Mesenchymal stem cell (in vitro differentiated cells and primary cell): Measurements from ENCODE around the gene CLCN3.
"Not testable (repeated sequence)": the region's sequence is repeated elsewhere in the genome, so short reads cannot be mapped to it uniquely, and the experiment has no call there.

Experiments
- DNase-seq: peaks from one replicate; pipeline ENCODE4 v3.0.0-alpha.2; 2013
- H2AFZ ChIP-seq: one replicate; pipeline ENCODE4 v1.6.1; 2013; ENCODE audit warnings: low read depth, mild to moderate bottlenecking, control low read depth, inconsistent platforms, low read length, moderate library complexity
- H2AK5ac ChIP-seq: 2 replicates; pipeline ENCODE4 v1.6.1; 2013; ENCODE audit warnings: low read length, moderate library complexity, mild to moderate bottlenecking, inconsistent platforms; ENCODE audit not compliant: severe bottlenecking
- H2BK120ac ChIP-seq: one replicate; pipeline ENCODE4 v1.6.1; 2013; ENCODE audit warnings: low read depth, mild to moderate bottlenecking, inconsistent platforms, low read length, moderate library complexity
- H2BK12ac ChIP-seq, 2 experiments: one replicate each; pipeline ENCODE4 v1.6.1; 2013; ENCODE audit warnings: inconsistent platforms in 2 of 2, low read length in 2 of 2, mild to moderate bottlenecking in 2 of 2, moderate library complexity in 2 of 2, control low read depth in 1 of 2
- H2BK15ac ChIP-seq: one replicate; pipeline ENCODE4 v1.6.1; 2013; ENCODE audit warnings: mild to moderate bottlenecking, low read depth, inconsistent platforms; ENCODE audit not compliant: poor library complexity, severe bottlenecking
- H2BK5ac ChIP-seq: 2 replicates; pipeline ENCODE4 v1.6.1; 2013; ENCODE audit warnings: low read depth, mild to moderate bottlenecking, low read length, control low read depth, inconsistent platforms; ENCODE audit not compliant: poor library complexity, severe bottlenecking
- H3K14ac ChIP-seq, 2 experiments: one replicate each; pipeline ENCODE4 v1.6.1; 2013; ENCODE audit warnings: inconsistent platforms in 2 of 2, low read length in 2 of 2, control low read depth in 1 of 2, mild to moderate bottlenecking in 1 of 2, moderate library complexity in 1 of 2
- H3K18ac ChIP-seq, 2 experiments: one replicate each; pipeline ENCODE4 v1.6.1; 2013; ENCODE audit warnings: inconsistent platforms in 2 of 2, low read length in 2 of 2, control low read depth in 1 of 2, low read depth in 1 of 2, mild to moderate bottlenecking in 1 of 2
- H3K23ac ChIP-seq, 2 experiments: one replicate each; pipeline ENCODE4 v1.6.1; 2013; ENCODE audit warnings: inconsistent platforms in 2 of 2, low read length in 2 of 2, mild to moderate bottlenecking in 2 of 2, moderate library complexity in 2 of 2, control low read depth in 1 of 2
- H3K27ac ChIP-seq: 2 replicates; pipeline ENCODE4 v1.5.1; 2013; ENCODE audit warnings: mild to moderate bottlenecking, moderate library complexity, low read length, control low read depth, inconsistent platforms; ENCODE audit not compliant: poor library complexity, severe bottlenecking
- H3K27me3 ChIP-seq, 2 experiments: 2 replicates each; pipeline versions ENCODE4 v1.6.1 to v1.7.0; 2013; ENCODE audit warnings: low read length in 2 of 2, mild to moderate bottlenecking in 2 of 2, moderate library complexity in 2 of 2, control low read depth in 1 of 2, inconsistent platforms in 1 of 2; ENCODE audit not compliant: control insufficient read depth in 1 of 2, insufficient read depth in 1 of 2
- H3K36me3 ChIP-seq, 2 experiments: 2 replicates each; pipeline versions ENCODE4 v1.6.1 to v1.7.0; 2013; ENCODE audit warnings: low read length in 2 of 2, control low read depth in 1 of 2, inconsistent platforms in 1 of 2, low read depth in 1 of 2, mild to moderate bottlenecking in 1 of 2; ENCODE audit not compliant: insufficient read depth in 2 of 2, control insufficient read depth in 1 of 2
- H3K4ac ChIP-seq, 2 experiments: one replicate each; pipeline ENCODE4 v1.6.1; 2013; ENCODE audit warnings: inconsistent platforms in 2 of 2, low read length in 2 of 2, mild to moderate bottlenecking in 2 of 2, moderate library complexity in 2 of 2, control low read depth in 1 of 2, low read depth in 1 of 2
- H3K4me1 ChIP-seq: 2 replicates; pipeline ENCODE4 v1.6.1; 2013; ENCODE audit warnings: low read depth, low read length, control low read depth; ENCODE audit not compliant: control insufficient read depth, insufficient read depth
- H3K4me2 ChIP-seq: 2 replicates; pipeline ENCODE4 v1.6.1; 2013; ENCODE audit warnings: low read length, mild to moderate bottlenecking, inconsistent platforms; ENCODE audit not compliant: poor library complexity, severe bottlenecking
- H3K4me3 ChIP-seq, 2 experiments: 2 replicates each; pipeline versions ENCODE4 v1.5.1 to v1.7.0; 2013; ENCODE audit warnings: low read length in 2 of 2, mild to moderate bottlenecking in 2 of 2, control low read depth in 1 of 2, low read depth in 1 of 2; ENCODE audit not compliant: insufficient read depth in 1 of 2
- H3K79me1 ChIP-seq: replicated peaks from 2 replicates; pipeline ENCODE4 v1.6.1; 2013; ENCODE audit warnings: mild to moderate bottlenecking, control low read depth, low read length, inconsistent platforms; ENCODE audit not compliant: poor library complexity, severe bottlenecking
- H3K9ac ChIP-seq: 2 replicates; pipeline ENCODE4 v1.7.0; 2013; ENCODE audit warnings: mild to moderate bottlenecking, low read length, moderate library complexity
- H3K9me3 ChIP-seq: 2 replicates; pipeline ENCODE4 v1.7.0; 2013; ENCODE audit warnings: mild to moderate bottlenecking, low read length; ENCODE audit not compliant: control insufficient read depth
- H4K8ac ChIP-seq: one replicate; pipeline ENCODE4 v1.6.1; 2013; ENCODE audit warnings: inconsistent platforms, mild to moderate bottlenecking, low read length, moderate library complexity
- H4K91ac ChIP-seq: one replicate; pipeline ENCODE4 v1.6.1; 2013; ENCODE audit warnings: mild to moderate bottlenecking, low read length, inconsistent platforms
- WGBS: methylation state at CpG from one replicate; pipeline ENCODE4 v1.1.7; 2013; ENCODE audit warnings: mixed read lengths; 5-methylcytosine and 5-hydroxymethylcytosine counted together

CLCN3 gene

GRCh38 chr4:169668069-169668721, 47.8 kb downstream of the CLCN3 start:
- Histone ChIP-seq H2AK5ac (no peak overlapping the region), H2AFZ (no peak overlapping the region), H2BK5ac (no peak overlapping the region), H3K27me3 (no peaks in the 10 kb centered on the region), H3K36me3 (peaks cover 0 to 7% of the 10 kb centered on the region in 2 experiments), H3K79me1 (peaks cover 16% of the 10 kb centered on the region), H3K9ac (no peak overlapping the region), H3K4ac (no peak overlapping the region), H3K4me3 (no peak overlapping the region), H3K27ac (no peak overlapping the region), H4K8ac (no peak overlapping the region), H2BK120ac (no peak overlapping the region), H3K14ac (no peak overlapping the region), H3K23ac (no peak overlapping the region), H4K91ac (no peak overlapping the region), H3K4me2 (no peak overlapping the region), H3K9me3 (no peaks in the 10 kb centered on the region), H3K18ac (no peak overlapping the region), H2BK15ac (no peak overlapping the region), H3K4me1 (peaks cover 1% of the 10 kb centered on the region), H2BK12ac (no peak overlapping the region)
- DNase-seq: no peak
- WGBS: 96% methylated on average over 4 of the region's 6 CpGs

GRCh38 chr4:169675825-169676224, 55.4 kb downstream of the CLCN3 start:
- H3K79me1 ChIP-seq: peaks cover 17% of the 10 kb centered on the region
- no peaks in the 10 kb centered on the region for H3K4me1 ChIP-seq
- H2AFZ ChIP-seq: no peak overlapping the region
- H2BK12ac ChIP-seq: no peak overlapping the region
- H3K23ac ChIP-seq: no peak overlapping the region
- DNase-seq: no peak
- no peak overlapping the region for H3K4ac ChIP-seq
- no peak overlapping the region for H2BK120ac ChIP-seq
- no peak overlapping the region for H3K9ac ChIP-seq
- no peaks in the 10 kb centered on the region for H3K27me3 ChIP-seq
- peaks cover 3 to 10% of the 10 kb centered on the region in 2 experiments for H3K36me3 ChIP-seq
- H3K18ac ChIP-seq: no peak overlapping the region
- H3K14ac ChIP-seq: no peak overlapping the region
- H4K8ac ChIP-seq: no peak overlapping the region
- no peak overlapping the region for H3K4me3 ChIP-seq
- H2BK5ac ChIP-seq: no peak overlapping the region
- no CpG with 5 or more reads among the region's 2 CpGs for WGBS
- H2BK15ac ChIP-seq: no peak overlapping the region
- H3K9me3 ChIP-seq: no peaks in the 10 kb centered on the region
- no peak overlapping the region for H3K4me2 ChIP-seq
- no peak overlapping the region for H3K27ac ChIP-seq
- H2AK5ac ChIP-seq: no peak overlapping the region
- H4K91ac ChIP-seq: no peak overlapping the region

GRCh38 chr4:169677150-169677748, 56.9 kb downstream of the CLCN3 start:
- no peak overlapping the region for H3K9ac ChIP-seq
- H3K4me3 ChIP-seq: no peak overlapping the region
- peaks cover 3 to 23% of the 10 kb centered on the region in 2 experiments for H3K36me3 ChIP-seq
- WGBS: 100% methylated on average over 1 of the region's 2 CpGs
- no peak for DNase-seq
- no peak overlapping the region for H2AK5ac ChIP-seq
- no peak overlapping the region for H2AFZ ChIP-seq
- no peaks in the 10 kb centered on the region for H3K9me3 ChIP-seq
- no peak overlapping the region for H2BK12ac ChIP-seq
- peaks cover 11% of the 10 kb centered on the region for H3K79me1 ChIP-seq
- no peak overlapping the region for H3K27ac ChIP-seq
- no peak overlapping the region for H3K4me2 ChIP-seq
- H3K23ac ChIP-seq: no peak overlapping the region
- no peak overlapping the region for H3K4ac ChIP-seq
- H3K18ac ChIP-seq: no peak overlapping the region
- no peak overlapping the region for H2BK15ac ChIP-seq
- H2BK5ac ChIP-seq: no peak overlapping the region
- H3K4me1 ChIP-seq: no peaks in the 10 kb centered on the region
- no peak overlapping the region for H4K91ac ChIP-seq
- H3K27me3 ChIP-seq: no peaks in the 10 kb centered on the region
- H2BK120ac ChIP-seq: no peak overlapping the region
- H3K14ac ChIP-seq: no peak overlapping the region
- H4K8ac ChIP-seq: no peak overlapping the region

GRCh38 chr4:169678486-169678885, 58.1 kb downstream of the CLCN3 start:
- Histone ChIP-seq H3K79me1 (peaks cover 15% of the 10 kb centered on the region), H3K36me3 (peaks cover 3 to 31% of the 10 kb centered on the region in 2 experiments)
- H3K4me3 ChIP-seq, H3K18ac ChIP-seq, H3K9me3 ChIP-seq, H3K14ac ChIP-seq, H4K91ac ChIP-seq, H2AK5ac ChIP-seq, H2AFZ ChIP-seq, H2BK12ac ChIP-seq, H2BK120ac ChIP-seq, DNase-seq, H4K8ac ChIP-seq, H3K4me2 ChIP-seq, H2BK15ac ChIP-seq, H3K27me3 ChIP-seq, H3K23ac ChIP-seq, H3K4me1 ChIP-seq, H3K27ac ChIP-seq, H2BK5ac ChIP-seq, H3K9ac ChIP-seq, H3K4ac ChIP-seq: not testable (repeated sequence)
- WGBS: no CpG with 5 or more reads among the region's 2 CpGs
